GM23338 (cell line): ENCODE data around the gene TYW1B. TPM values are rescaled to one million over a fixed set of nuclear protein-coding genes. Genes with fewer than 3 reads are reported as not detected.

Experiments
- ATAC-seq: fragments of 200-7000 bp; cut with Tn5 transposase; 3 replicates; pipeline ENCODE4 v1.9.1; 2020
- DNase-seq: peaks from one replicate; pipeline ENCODE4 v3.0.0-alpha.2; 2015; ENCODE audit warnings: low spot score
- H2AFZ ChIP-seq: fragments of 200-600 bp; sonication (generic); 2 replicates; pipeline ENCODE4 v1.8.0; 2016; ENCODE audit warnings: antibody characterized with exemption, mild to moderate bottlenecking, moderate library complexity
- H3F3A ChIP-seq: fragments of 200-600 bp; sonication (generic); replicated peaks from 2 replicates; pipeline ENCODE4 v1.8.0; 2017; ENCODE audit warnings: antibody characterized with exemption, mixed run types, low read depth
- H3K27ac ChIP-seq: fragments of 200-600 bp; sonication (generic); 2 replicates; pipeline ENCODE4 v1.6.1; 2016; ENCODE audit warnings: low read depth
- H3K27me3 ChIP-seq: fragments of 200-600 bp; sonication (generic); 2 replicates; pipeline ENCODE4 v1.8.0; 2016; ENCODE audit warnings: mild to moderate bottlenecking, mixed run types, moderate library complexity; ENCODE audit not compliant: insufficient read depth
- H3K36me3 ChIP-seq: fragments of 200-600 bp; sonication (generic); 2 replicates; pipeline ENCODE4 v1.8.0; 2016; ENCODE audit warnings: mild to moderate bottlenecking; ENCODE audit not compliant: insufficient read depth
- H3K4me1 ChIP-seq: fragments of 200-600 bp; sonication (generic); 2 replicates; pipeline ENCODE4 v1.8.0; 2016; ENCODE audit warnings: mild to moderate bottlenecking, moderate library complexity; ENCODE audit not compliant: insufficient read depth
- H3K4me2 ChIP-seq: fragments of 200-600 bp; sonication (generic); 2 replicates; pipeline ENCODE4 v1.7.1; 2017; ENCODE audit warnings: mixed run types
- H3K4me3 ChIP-seq: fragments of 200-600 bp; sonication (generic); 2 replicates; pipeline ENCODE4 v1.6.1; 2016; ENCODE audit warnings: mixed run types
- H3K79me2 ChIP-seq: fragments of 200-600 bp; sonication (generic); replicated peaks from 2 replicates; pipeline ENCODE4 v1.8.0; 2017; ENCODE audit warnings: mild to moderate bottlenecking; ENCODE audit not compliant: insufficient read depth
- H3K9me2 ChIP-seq: fragments of 200-600 bp; sonication (generic); 2 replicates; pipeline ENCODE4 v1.8.0; 2017; ENCODE audit not compliant: insufficient read depth
- H4K20me1 ChIP-seq: fragments of 200-600 bp; sonication (generic); replicated peaks from 2 replicates; pipeline ENCODE4 v1.8.0; 2017; ENCODE audit warnings: mild to moderate bottlenecking; ENCODE audit not compliant: insufficient read depth
- H3K27ac Mint-ChIP-seq: 2 replicates; pipeline ENCODE4 v1.8.0; 2020; ENCODE audit warnings: inconsistent platforms, mild to moderate bottlenecking, moderate library complexity, mixed read lengths
- H3K27me3 Mint-ChIP-seq: 3 replicates; pipeline ENCODE4 v1.8.0; 2022; ENCODE audit warnings: low read depth, mild to moderate bottlenecking, moderate library complexity, mixed read lengths, inconsistent platforms; ENCODE audit not compliant: insufficient read depth, poor library complexity
- H3K36me3 Mint-ChIP-seq: 3 replicates; pipeline ENCODE4 v1.8.0; 2021; ENCODE audit warnings: low read depth, mild to moderate bottlenecking, inconsistent platforms, moderate library complexity, mixed read lengths
- H3K4me1 Mint-ChIP-seq: 3 replicates; pipeline ENCODE4 v1.8.0; 2020; ENCODE audit warnings: mild to moderate bottlenecking, inconsistent platforms, mixed read lengths
- H3K4me3 Mint-ChIP-seq: 3 replicates; pipeline ENCODE4 v1.8.0; 2021; ENCODE audit warnings: moderate library complexity, mild to moderate bottlenecking, inconsistent platforms, mixed read lengths
- H3K9me3 Mint-ChIP-seq: 3 replicates; pipeline ENCODE4 v1.8.0; 2020; ENCODE audit warnings: moderate library complexity, mild to moderate bottlenecking, inconsistent platforms, mixed read lengths
- CTCF ChIP-seq, 2 experiments: fragments of 200-600 bp in 1 of 2; sonication (generic) in 1 of 2; conservative IDR thresholded peaks; 2 replicates each; pipeline versions ENCODE4 v1.5.1 to v1.6.1; 2016 to 2017; ENCODE audit warnings: antibody characterized with exemption in 2 of 2, low read depth in 2 of 2, mild to moderate bottlenecking in 2 of 2, moderate library complexity in 1 of 2
- EZH2 ChIP-seq: fragments of 200-600 bp; sonication (generic); IDR thresholded peaks from one replicate; pipeline ENCODE4 v1.8.0; 2017; ENCODE audit warnings: antibody characterized with exemption, mild to moderate bottlenecking, low read depth; ENCODE audit not compliant: unreplicated experiment
- JUNB ChIP-seq: IDR thresholded peaks from one replicate; pipeline ENCODE4 v1.6.1; 2016; ENCODE audit warnings: antibody characterized with exemption; ENCODE audit not compliant: unreplicated experiment
- NANOG ChIP-seq: IDR thresholded peaks from 2 replicates; pipeline ENCODE4 v1.6.1; 2016; ENCODE audit warnings: antibody characterized with exemption, borderline replicate concordance
- POLR2AphosphoS5 ChIP-seq: IDR thresholded peaks from 2 replicates; pipeline ENCODE4 v1.6.1; 2016; ENCODE audit warnings: antibody characterized with exemption, low read depth
- REST ChIP-seq: IDR thresholded peaks from one replicate; pipeline ENCODE4 v1.6.1; 2018; ENCODE audit warnings: antibody characterized with exemption; ENCODE audit not compliant: unreplicated experiment
- ZNF114 ChIP-seq: fragments of 250-450 bp; sonication (Bioruptor Pico); IDR thresholded peaks from 2 replicates; pipeline ENCODE4 v1.5.0; 2020; ENCODE audit warnings: mild to moderate bottlenecking, moderate library complexity
- ZNF462 ChIP-seq: fragments of 250-450 bp; sonication (Bioruptor Pico); IDR thresholded peaks from 2 replicates; pipeline ENCODE4 v1.5.0; 2020; ENCODE audit warnings: mild to moderate bottlenecking, moderate library complexity
- polyA plus RNA-seq: library from polyadenylated mRNA; unstranded; fragments of >200 nt; fragmentation: Nextera tagmentation; extraction: Ambion mirVana; gene quantifications from 2 replicates; pipeline ENCODE4 v1.2.1, GENCODE V29; 2016
- total RNA-seq: library from RNA; depleted of rRNA; stranded (reverse); fragments of >200 nt; shearing (Covaris generic); gene quantifications from 2 replicates; pipeline ENCODE4 v1.2.3, GENCODE V29; 2014

The TYW1B gene
- total and polyA plus RNA-seq, 2 experiments from 2014 or later = 2.8 to 5.6 TPM

GRCh38 chr7:72751978-72752377 is 76.0 kb downstream of the TYW1B start:
- TF ChIP-seq EZH2 (no peak), CTCF (conservative IDR thresholded peaks at IDR 0.05; ENCODE audit: low read depth in 2 of 2) (peak; percentile 75 to 79)
- Histone ChIP-seq H3K27me3 (no peaks in the 10 kb centered on the region), H3K27ac (no peak overlapping the region), H3K9me2 (no peaks in the 10 kb centered on the region), H3K4me2 (no peak overlapping the region), H3K4me1 (no peaks in the 10 kb centered on the region), H3K79me2 (no peaks in the 10 kb centered on the region), H3K4me3 (no peak overlapping the region), H3K36me3 (no peaks in the 10 kb centered on the region), H3F3A (no peaks in the 10 kb centered on the region), H4K20me1 (no peaks in the 10 kb centered on the region), H2AFZ (no peak overlapping the region)
- peaks cover 8% of the 10 kb centered on the region; the same call in 2 of the 3 replicates for H3K36me3 Mint-ChIP-seq
- no peak overlapping the region for H3K4me3 Mint-ChIP-seq
- ATAC-seq = peak; percentile 91
- H3K4me1 Mint-ChIP-seq = no peaks in the 10 kb centered on the region; the same call in 2 of the 3 replicates
- H3K9me3 Mint-ChIP-seq = peaks cover 4% of the 10 kb centered on the region; the same call in 1 of the 3 replicates
- H3K27me3 Mint-ChIP-seq = no peaks in the 10 kb centered on the region
- peak overlapping the region; percentile 78 for H3K27ac Mint-ChIP-seq
- DNase-seq = peak; percentile 70

GRCh38 chr7:72751378-72751777 is 76.6 kb downstream of the TYW1B start:
- Histone ChIP-seq H3K27ac (no peak overlapping the region), H3K9me2 (no peaks in the 10 kb centered on the region), H3K4me2 (no peak overlapping the region), H3K4me1 (no peaks in the 10 kb centered on the region), H3K79me2 (no peaks in the 10 kb centered on the region), H3K4me3 (no peak overlapping the region), H4K20me1 (no peaks in the 10 kb centered on the region), H2AFZ (no peak overlapping the region), H3K27me3 (no peaks in the 10 kb centered on the region), H3K36me3 (no peaks in the 10 kb centered on the region), H3F3A (no peaks in the 10 kb centered on the region)
- DNase-seq = no peak
- peaks cover 4% of the 10 kb centered on the region; the same call in 1 of the 3 replicates for H3K9me3 Mint-ChIP-seq
- no peak overlapping the region for H3K4me3 Mint-ChIP-seq
- peaks cover 11% of the 10 kb centered on the region for H3K36me3 Mint-ChIP-seq
- H3K4me1 Mint-ChIP-seq = no peaks in the 10 kb centered on the region; the same call in 2 of the 3 replicates
- ATAC-seq = no peak
- H3K27ac Mint-ChIP-seq = peak overlapping the region; percentile 78
- no peaks in the 10 kb centered on the region for H3K27me3 Mint-ChIP-seq
- TF ChIP-seq JUNB = no peak
- TF ChIP-seq REST = no peak
- TF ChIP-seq POLR2AphosphoS5 = no peak
- no peak for TF ChIP-seq NANOG
- TF ChIP-seq CTCF (conservative IDR thresholded peaks at IDR 0.05; ENCODE audit: low read depth in 2 of 2) = no peak
- TF ChIP-seq ZNF462 = no peak
- no peak for TF ChIP-seq ZNF114 (CRISPR knock-in tag)
